Stomach smooth muscle (tissue), 2 donors: ENCODE measurements around the gene PTPRR.

Experiments used
- H3K27ac ChIP-seq: one replicate; pipeline ENCODE4 v1.7.0; 2013; ENCODE audit warnings: mild to moderate bottlenecking, low read length, inconsistent platforms
- H3K27me3 ChIP-seq, 2 donors: one replicate each; pipeline ENCODE4 v1.7.0; 2013; ENCODE audit warnings: low read length in 2 of 2; ENCODE audit not compliant: insufficient read depth in 2 of 2, control insufficient read depth in 1 of 2
- H3K36me3 ChIP-seq, 2 donors: one replicate each; pipeline ENCODE4 v1.7.0; 2013; ENCODE audit warnings: low read length in 2 of 2; ENCODE audit not compliant: control insufficient read depth in 2 of 2, insufficient read depth in 2 of 2
- H3K4me1 ChIP-seq: one replicate; pipeline ENCODE4 v1.7.0; 2013; ENCODE audit warnings: low read length; ENCODE audit not compliant: control insufficient read depth, insufficient read depth
- H3K4me3 ChIP-seq, 2 donors: one replicate each; pipeline ENCODE4 v1.7.0; 2013; ENCODE audit warnings: low read length in 2 of 2
- H3K9ac ChIP-seq, 2 donors: one replicate each; pipeline ENCODE4 v1.7.0; 2013; ENCODE audit warnings: low read length in 2 of 2, mild to moderate bottlenecking in 1 of 2
- H3K9me3 ChIP-seq, 2 donors: one replicate each; pipeline ENCODE4 v1.7.0; 2013; ENCODE audit warnings: low read length in 2 of 2; ENCODE audit not compliant: control insufficient read depth in 2 of 2
- donor health status: healthy.
- donor health status: Pancreatic carcinoma.

The PTPRR gene

DNA sequence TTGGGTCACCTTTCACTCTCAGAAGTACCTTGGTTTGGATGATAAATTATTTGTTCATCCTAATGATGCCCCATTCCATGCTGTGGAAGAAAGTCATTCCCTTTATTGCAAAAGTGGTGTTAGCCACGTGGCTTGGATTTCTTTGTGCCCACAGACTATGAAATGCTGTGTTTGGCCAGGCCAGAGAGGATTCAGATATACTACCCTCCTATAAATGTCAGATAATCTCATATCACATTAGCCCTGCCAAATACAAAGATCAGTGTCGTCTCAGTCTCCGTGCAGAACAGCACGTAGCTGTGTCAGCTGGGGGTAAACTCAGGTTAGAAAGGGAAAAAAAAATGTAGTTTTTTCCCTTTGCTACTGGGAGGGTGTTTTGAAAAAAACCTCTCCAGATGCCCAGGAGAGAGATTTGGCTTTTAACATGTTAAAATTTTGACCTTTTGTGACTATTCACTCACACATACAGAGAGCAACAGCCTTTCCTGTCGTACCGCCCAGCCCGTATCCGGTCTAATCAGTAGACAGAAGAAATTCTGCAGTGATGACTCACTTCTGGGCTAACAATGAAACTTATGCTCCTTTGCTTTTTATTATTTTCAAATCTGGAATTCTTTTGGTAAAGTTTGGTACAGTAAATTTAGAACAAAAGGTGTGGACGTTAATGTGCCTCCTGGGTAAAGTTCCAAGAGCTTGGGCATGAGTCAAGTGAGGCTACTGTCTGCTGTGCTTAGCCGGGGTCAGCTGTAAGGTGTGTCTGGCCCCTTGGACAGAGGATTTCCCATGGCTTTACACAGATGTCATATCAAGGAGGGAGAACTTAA, 274.8 kb downstream of the PTPRR start:
- no peaks in the 10 kb centered on the region for H3K9me3 ChIP-seq
- no peaks in the 10 kb centered on the region for H3K4me1 ChIP-seq
- H3K36me3 ChIP-seq, result no peaks in the 10 kb centered on the region
- no peak overlapping the region for H3K9ac ChIP-seq
- H3K27ac ChIP-seq, result no peak overlapping the region
- H3K4me3 ChIP-seq, result no peak overlapping the region
- H3K27me3 ChIP-seq, result no peaks in the 10 kb centered on the region

DNA sequence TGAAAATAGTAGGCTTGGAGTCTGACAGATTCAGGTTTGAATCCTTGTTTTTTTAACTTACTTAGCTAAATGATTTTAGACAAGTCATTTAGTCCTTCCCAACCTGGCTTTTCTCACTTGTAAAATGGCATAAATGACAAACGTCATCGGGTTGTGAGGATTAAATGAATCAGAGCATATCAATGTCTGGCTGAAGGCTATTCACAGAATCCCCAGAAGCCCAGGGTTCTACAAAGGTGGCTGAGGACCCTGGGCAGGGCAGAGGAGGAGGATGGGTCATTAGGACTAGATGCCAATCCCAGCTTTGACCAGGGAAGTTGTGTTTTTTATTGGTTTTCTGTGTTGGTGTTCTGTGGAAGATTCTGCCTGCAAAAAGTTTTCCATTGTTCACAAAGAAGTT, 275.7 kb downstream of the PTPRR start:
- H3K27ac ChIP-seq, result no peak overlapping the region

DNA sequence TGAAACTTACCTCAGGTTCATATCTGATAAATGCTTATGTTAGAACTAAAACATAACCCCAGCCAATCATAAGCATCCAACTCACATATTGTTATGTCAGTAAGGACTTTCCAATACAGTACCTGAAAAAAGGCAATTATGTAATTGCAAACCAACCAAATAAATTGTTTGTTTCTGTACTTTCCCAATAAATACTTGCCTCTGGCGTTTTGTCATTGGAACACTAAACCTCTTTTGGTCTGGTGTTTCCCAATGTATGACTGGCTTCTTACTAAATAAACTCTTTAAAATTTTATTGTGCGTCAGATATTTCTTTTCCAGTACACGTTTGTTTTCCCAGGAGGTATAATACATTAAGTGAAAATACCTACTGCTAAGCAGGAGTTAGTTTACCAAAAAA, 276.6 kb downstream of the PTPRR start:
- H3K36me3 ChIP-seq, result no peaks in the 10 kb centered on the region
- H3K4me1 ChIP-seq, result no peaks in the 10 kb centered on the region
- H3K9ac ChIP-seq, result no peak overlapping the region
- H3K27me3 ChIP-seq, result no peaks in the 10 kb centered on the region
- no peak overlapping the region for H3K4me3 ChIP-seq
- H3K27ac ChIP-seq, result no peak overlapping the region
- H3K9me3 ChIP-seq, result no peaks in the 10 kb centered on the region

More for the DNA sequence above, 275.7 kb downstream of the PTPRR start:
- Histone ChIP-seq H3K36me3 (no peaks in the 10 kb centered on the region), H3K9ac (no peak overlapping the region), H3K9me3 (no peaks in the 10 kb centered on the region), H3K4me3 (no peak overlapping the region), H3K4me1 (no peaks in the 10 kb centered on the region), H3K27me3 (no peaks in the 10 kb centered on the region)

DNA sequence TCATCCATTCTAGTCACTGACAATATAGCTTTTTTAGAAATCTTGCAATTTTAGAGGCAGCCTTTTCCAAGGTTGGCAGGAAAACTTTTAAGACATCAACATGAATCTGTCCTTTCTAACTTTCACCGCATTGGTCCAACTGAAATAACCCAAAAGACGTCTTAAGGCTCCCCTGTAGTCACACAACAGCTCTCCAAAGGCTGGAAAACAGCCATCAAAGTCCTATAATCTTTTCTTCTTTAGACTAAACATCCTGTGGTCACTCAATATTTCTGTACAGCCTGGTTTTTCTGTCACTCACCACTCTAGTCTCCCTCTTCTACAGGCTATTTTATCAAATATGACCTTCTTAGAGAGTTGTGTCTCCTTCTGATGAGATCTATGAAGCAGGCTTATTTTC, 278.8 kb downstream of the PTPRR start:
- no peaks in the 10 kb centered on the region for H3K36me3 ChIP-seq
- H3K4me1 ChIP-seq, result no peaks in the 10 kb centered on the region
- H3K9ac ChIP-seq, result no peak overlapping the region
- no peak overlapping the region for H3K4me3 ChIP-seq
- no peaks in the 10 kb centered on the region for H3K27me3 ChIP-seq
- no peak overlapping the region for H3K27ac ChIP-seq
- no peaks in the 10 kb centered on the region for H3K9me3 ChIP-seq

DNA sequence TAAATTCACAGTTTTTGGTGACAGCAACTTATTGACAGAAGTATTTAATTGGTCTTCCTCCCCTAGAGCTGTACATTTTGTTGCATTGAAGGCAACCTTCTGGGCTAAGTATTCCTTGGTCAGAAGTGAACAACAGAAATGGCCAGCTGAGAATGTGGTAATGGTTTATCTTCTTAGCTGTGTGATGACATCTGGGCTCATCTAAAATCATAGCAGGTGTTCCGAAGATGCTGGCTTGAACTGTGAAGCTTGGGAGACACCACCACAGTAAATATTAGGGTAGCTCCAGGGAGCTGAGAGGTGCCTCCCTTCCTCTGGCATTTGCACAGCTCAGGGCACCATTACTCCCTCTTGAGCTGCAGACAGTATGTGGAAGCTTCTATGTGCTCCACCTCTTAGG, 279.6 kb downstream of the PTPRR start:
- Histone ChIP-seq H3K4me1 (no peaks in the 10 kb centered on the region), H3K9me3 (no peaks in the 10 kb centered on the region), H3K36me3 (no peaks in the 10 kb centered on the region), H3K27ac (no peak overlapping the region), H3K27me3 (no peaks in the 10 kb centered on the region), H3K4me3 (no peak overlapping the region), H3K9ac (no peak overlapping the region)

DNA sequence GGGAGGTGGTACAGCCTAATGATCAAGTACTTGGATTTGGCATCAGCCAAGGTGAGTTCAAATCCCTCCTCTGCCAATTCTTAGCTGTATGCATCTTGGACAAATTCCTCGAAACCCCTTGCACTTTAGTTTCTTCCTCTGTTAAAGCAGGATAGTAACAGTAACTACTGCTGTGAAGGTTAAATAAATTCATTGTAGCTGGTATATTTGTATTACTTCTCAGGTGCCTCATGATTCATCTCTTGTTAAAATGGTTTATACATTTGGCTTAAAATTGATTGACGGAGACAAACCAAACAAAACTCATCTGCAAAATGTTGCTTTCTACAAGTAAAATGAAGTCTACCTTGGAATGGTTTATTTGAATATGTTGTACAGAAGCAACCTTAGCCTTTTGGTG, 281.0 kb downstream of the PTPRR start:
- no peak overlapping the region for H3K27ac ChIP-seq
- no peak overlapping the region for H3K4me3 ChIP-seq
- no peaks in the 10 kb centered on the region for H3K4me1 ChIP-seq
- no peak overlapping the region for H3K9ac ChIP-seq
- no peaks in the 10 kb centered on the region for H3K36me3 ChIP-seq
- H3K9me3 ChIP-seq, result no peaks in the 10 kb centered on the region
- H3K27me3 ChIP-seq, result peaks cover 0 to 2% of the 10 kb centered on the region in 2 donors

DNA sequence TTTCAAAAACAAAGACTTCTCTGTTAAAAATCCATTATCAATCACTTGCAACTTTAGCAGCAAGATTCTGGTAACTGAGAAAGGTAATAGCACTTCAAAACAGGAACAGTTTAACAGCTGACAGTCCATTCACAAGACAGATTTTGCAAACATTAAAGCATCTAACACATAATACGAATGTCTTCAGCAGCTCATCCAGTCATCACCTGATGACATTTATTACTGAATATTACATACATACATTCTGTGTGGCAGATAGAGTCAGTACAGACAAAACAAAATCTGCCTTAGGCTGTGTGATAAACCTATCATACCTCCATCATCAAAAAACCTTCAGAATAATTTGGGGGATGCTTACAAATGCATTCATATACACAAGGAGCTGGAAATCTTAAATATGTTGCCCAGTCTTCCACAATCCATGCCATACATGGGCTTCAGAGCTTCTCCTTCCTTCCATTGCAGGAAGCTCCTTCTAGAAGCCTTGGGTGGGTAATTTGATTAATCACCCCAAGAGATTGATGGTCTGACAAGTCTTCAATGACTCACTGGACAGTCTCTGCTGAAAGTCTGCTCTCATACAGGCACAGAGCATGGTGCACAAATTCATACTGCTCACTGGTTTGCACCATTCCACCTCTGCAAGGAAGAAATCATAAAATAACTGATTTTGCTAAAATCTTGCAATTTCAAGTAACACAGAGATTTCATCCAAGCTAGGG, 281.7 kb downstream of the PTPRR start:
- Histone ChIP-seq H3K4me3 (no peak overlapping the region), H3K9me3 (no peaks in the 10 kb centered on the region), H3K9ac (no peak overlapping the region), H3K4me1 (no peaks in the 10 kb centered on the region), H3K27me3 (peaks cover 0 to 2% of the 10 kb centered on the region in 2 donors), H3K36me3 (no peaks in the 10 kb centered on the region), H3K27ac (no peak overlapping the region)

DNA sequence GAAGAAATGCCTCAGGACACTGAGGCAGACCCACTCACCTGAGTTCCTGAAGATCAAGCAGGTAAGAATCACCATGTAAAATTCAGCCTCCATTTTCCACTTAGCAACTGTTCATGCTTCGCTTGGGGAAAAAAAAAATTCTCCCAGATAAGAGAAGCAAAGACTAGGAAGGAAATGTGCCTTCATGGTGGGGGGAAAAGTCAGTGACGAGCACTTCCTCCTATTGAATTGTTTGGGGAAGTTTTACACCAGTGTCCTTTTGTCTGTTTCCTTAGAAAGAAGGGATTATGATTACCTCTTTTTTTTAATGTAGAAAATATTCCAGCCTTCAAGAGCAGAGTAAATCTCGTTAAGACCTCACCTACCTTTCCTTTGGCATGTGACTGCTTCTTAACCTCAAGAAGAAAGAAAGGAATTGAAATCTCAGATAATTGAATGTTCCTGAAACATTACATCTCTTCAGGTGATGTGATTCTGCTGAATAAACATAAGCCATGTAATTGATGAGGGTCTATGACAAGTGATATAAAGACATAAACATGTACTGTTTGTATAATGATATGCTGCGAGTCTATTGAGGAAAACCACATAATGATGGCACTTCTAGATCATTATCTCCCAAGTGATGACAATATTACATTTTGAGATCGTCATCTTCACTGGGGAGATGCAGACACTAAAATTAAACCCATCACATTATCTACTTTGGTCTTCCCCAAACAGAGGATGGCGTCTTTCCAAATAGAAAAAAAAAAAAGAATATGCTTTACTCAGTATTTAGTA, 283.0 kb downstream of the PTPRR start, which contains the start of gene PTPRB:
Gene PTPRB, minus strand, starts transcription at position 127 of the 783 bp plus-strand sequence. Its CDS starts 34 bp downstream, at position 93.
- H3K27me3 ChIP-seq, result peaks cover 0 to 2% of the 10 kb centered on the region in 2 donors
- no peak within 1 kb of the TSS for H3K4me3 ChIP-seq
- H3K4me1 ChIP-seq, result no peaks in the 10 kb centered on the region
- no peak within 1 kb of the TSS for H3K9ac ChIP-seq
- H3K36me3 ChIP-seq, result no peaks in the 10 kb centered on the region
- H3K9me3 ChIP-seq, result no peaks in the 10 kb centered on the region
- no peak within 1 kb of the TSS for H3K27ac ChIP-seq

DNA sequence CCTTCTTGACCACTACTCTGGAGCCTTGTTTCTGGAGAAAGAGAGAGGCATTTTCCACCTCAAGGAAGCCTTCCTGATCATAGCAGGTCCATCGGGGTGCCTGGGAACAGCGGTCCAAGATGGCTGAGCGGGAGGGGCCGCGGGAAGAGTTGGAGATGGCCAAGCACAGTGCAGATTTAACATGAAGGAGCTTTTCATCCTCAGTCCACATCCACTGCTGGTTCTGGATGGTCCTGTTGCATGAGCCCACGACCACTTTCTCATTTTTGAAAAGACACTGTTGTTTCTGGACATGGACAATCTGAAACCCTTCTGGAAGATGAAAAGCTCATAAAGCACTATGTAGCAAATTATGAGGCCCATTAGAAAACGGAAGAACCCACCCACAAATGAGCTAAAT, 284.8 kb downstream of the PTPRR start:
- no peak overlapping the region for H3K9ac ChIP-seq
- H3K27me3 ChIP-seq, result peaks cover 0 to 2% of the 10 kb centered on the region in 2 donors
- no peaks in the 10 kb centered on the region for H3K36me3 ChIP-seq
- H3K9me3 ChIP-seq, result no peaks in the 10 kb centered on the region
- H3K4me1 ChIP-seq, result no peaks in the 10 kb centered on the region
- H3K27ac ChIP-seq, result no peak overlapping the region
- no peak overlapping the region for H3K4me3 ChIP-seq

DNA sequence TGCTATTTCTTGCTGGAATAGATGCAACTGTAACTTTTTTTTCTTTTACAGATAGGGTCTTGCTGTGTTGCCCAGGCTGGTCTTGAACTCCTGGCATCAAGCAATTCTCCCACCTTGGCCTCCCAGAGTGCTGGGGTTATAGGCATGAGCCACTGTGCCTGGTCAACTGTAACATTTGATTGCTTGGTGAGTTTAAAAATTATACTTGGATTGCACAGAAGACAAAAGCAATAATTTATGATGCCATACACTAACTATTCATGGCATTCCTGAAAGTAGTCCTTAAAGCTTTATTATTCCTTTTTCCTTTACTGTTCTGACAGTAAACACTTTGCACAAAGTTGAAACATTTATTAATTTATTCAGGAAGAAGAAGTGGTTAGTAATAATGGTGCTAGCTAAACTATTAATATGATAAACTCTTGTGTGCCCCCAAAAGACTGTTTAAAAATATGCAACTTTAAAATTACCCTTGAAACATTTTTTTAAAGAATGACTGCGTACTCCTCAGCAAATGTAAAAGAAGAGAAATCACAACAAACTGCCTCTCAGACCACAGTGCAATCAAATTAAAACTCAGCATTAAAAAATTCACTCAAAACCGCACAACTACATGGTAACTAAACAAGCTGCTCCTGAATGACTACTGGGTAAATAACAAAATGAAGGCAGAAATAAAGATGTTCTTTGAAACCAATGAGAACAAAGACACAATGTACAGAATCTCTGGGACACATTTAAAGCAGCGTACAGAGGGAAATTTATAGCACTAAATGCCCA, 291.6 kb downstream of the PTPRR start:
- Histone ChIP-seq H3K27ac (no peak overlapping the region), H3K4me1 (no peaks in the 10 kb centered on the region)

More for the DNA sequence above, 291.6 kb downstream of the PTPRR start:
- Histone ChIP-seq H3K9ac (no peak overlapping the region), H3K36me3 (no peaks in the 10 kb centered on the region), H3K27me3 (no peaks in the 10 kb centered on the region), H3K9me3 (no peaks in the 10 kb centered on the region), H3K4me3 (no peak overlapping the region)
